HepG2 (cell line): ENCODE measurements around the gene CA10. TPM values are rescaled to one million over a fixed set of nuclear protein-coding genes. Genes with fewer than 3 reads are reported as not detected.

ENCODE experiments used
- ATAC-seq: fragments of 200-7000 bp; cut with Tn5 transposase; 3 replicates; pipeline ENCODE4 v1.9.1; 2020; ENCODE audit warnings: mild to moderate bottlenecking, moderate library complexity
- BruUV-seq: library from RNA; stranded (reverse); fragments of 400-500 nt; replicated peaks from 2 replicates; lab custom pipeline; 2021; lab: Mats Ljungman, UMichigan
- CTCF ChIA-PET: fragments of 300-600 bp; formaldehyde crosslinking; extraction: SDS; loops from one replicate; lab custom pipeline; 2021; ENCODE audit warnings: low total read pairs, inconsistent platforms, low intra/inter-chr PET ratio; lab: Yijun Ruan, JAX
- POLR2A ChIA-PET: fragments of 350-600 bp; sonication (Branson Sonifier 250); formaldehyde crosslinking; loops from one replicate; lab custom pipeline; 2020; ENCODE audit warnings: antibody characterized with exemption, inconsistent platforms; lab: Yijun Ruan, JAX
- DNase-seq: peaks from one replicate; pipeline ENCODE4 v3.0.0-alpha.2; 2015; ENCODE audit warnings: low spot score
- FAIRE-seq: peaks from 3 replicates; lab custom pipeline; 2011; peaks lifted over from hg19 to GRCh38; lab: Jason Lieb, UNC
- H2AFZ ChIP-seq: one replicate; pipeline ENCODE4 v1.6.1; 2011; ENCODE audit warnings: low read length, inconsistent platforms
- H3K27ac ChIP-seq: fragments of 300-600 bp; 3 replicates; pipeline ENCODE4 v1.8.0; 2011; ENCODE audit warnings: mixed run types, mild to moderate bottlenecking, mixed read lengths, low read length, inconsistent platforms; ENCODE audit not compliant: insufficient read depth; ENCODE audit errors: extremely low read length
- H3K27me3 ChIP-seq, 2 experiments: fragments of 200-600 bp in 1 of 2; 2 replicates in 1 of 2; 3 replicates in 1 of 2; pipeline versions ENCODE4 v1.6.0 to v1.8.0; 2011; ENCODE audit warnings: low read length in 2 of 2, mild to moderate bottlenecking in 2 of 2, moderate library complexity in 2 of 2, inconsistent platforms in 1 of 2; ENCODE audit not compliant: insufficient read depth in 2 of 2, control insufficient read depth in 1 of 2
- H3K36me3 ChIP-seq, 2 experiments: fragments of 200-600 bp in 1 of 2; replicated peaks in 1 of 2; 2 replicates in 1 of 2; 3 replicates in 1 of 2; pipeline versions ENCODE4 v1.5.1 to v1.8.0; 2011; ENCODE audit warnings: low read length in 2 of 2, inconsistent platforms in 1 of 2; ENCODE audit not compliant: insufficient read depth in 2 of 2, control insufficient read depth in 1 of 2
- H3K4me1 ChIP-seq: 2 replicates; pipeline ENCODE4 v1.5.1; 2012; ENCODE audit warnings: low read length, inconsistent platforms; ENCODE audit not compliant: insufficient read depth
- H3K4me2 ChIP-seq: 2 replicates; pipeline ENCODE4 v1.6.0; 2011; ENCODE audit warnings: low read depth, low read length, inconsistent platforms
- H3K4me3 ChIP-seq, 3 experiments: fragments of 200-600 bp in 1 of 3; sonication (generic), shearing (Covaris generic) in 1 of 3; replicated peaks in 1 of 3; 2 replicates each; pipeline ENCODE4 v1.5.1; 2011 to 2016; ENCODE audit warnings: low read length in 3 of 3, inconsistent platforms in 2 of 3, low read depth in 2 of 3, mild to moderate bottlenecking in 2 of 3, control low read depth in 1 of 3, mixed read lengths in 1 of 3; ENCODE audit not compliant: insufficient read depth in 1 of 3
- H3K79me2 ChIP-seq: one replicate; pipeline ENCODE4 v1.6.1; 2011; ENCODE audit warnings: low read length, inconsistent platforms; ENCODE audit not compliant: insufficient read depth
- H3K9ac ChIP-seq: 2 replicates; pipeline ENCODE4 v1.6.0; 2011; ENCODE audit warnings: mild to moderate bottlenecking, low read depth, low read length, inconsistent platforms; ENCODE audit not compliant: insufficient read depth
- H3K9me3 ChIP-seq: 2 replicates; pipeline ENCODE4 v1.5.1; 2012; ENCODE audit warnings: mild to moderate bottlenecking, low read length
- H4K20me1 ChIP-seq: 2 replicates; pipeline ENCODE4 v1.6.0; 2011; ENCODE audit warnings: inconsistent platforms, mild to moderate bottlenecking, low read length, moderate library complexity; ENCODE audit not compliant: insufficient read depth
- BCL6 ChIP-seq: IDR thresholded peaks from 2 replicates; pipeline ENCODE4 v1.6.1; 2016; ENCODE audit warnings: missing genetic modification reagents, missing compliant biosample characterization
- BORCS8-MEF2B ChIP-seq: sonication (generic); formaldehyde crosslinking; IDR thresholded peaks from 2 replicates; pipeline ENCODE4 v1.8.0; 2022; ENCODE audit warnings: mild to moderate bottlenecking, missing genetic modification reagents
- HOXA7 ChIP-seq: sonication (generic); formaldehyde crosslinking; IDR thresholded peaks from 2 replicates; pipeline ENCODE4 v1.8.1; 2022; ENCODE audit warnings: mild to moderate bottlenecking, missing genetic modification reagents, moderate library complexity
- KLF15 ChIP-seq: sonication (generic); formaldehyde crosslinking; IDR thresholded peaks from 2 replicates; pipeline ENCODE4 v1.8.1; 2023; ENCODE audit warnings: borderline replicate concordance, mild to moderate bottlenecking, inconsistent platforms, missing genetic modification reagents, mixed read lengths
- NBN ChIP-seq: fragments of 450-650 bp; conservative IDR thresholded peaks from 2 replicates; pipeline ENCODE4 v1.6.1; 2017
- NFYC ChIP-seq: IDR thresholded peaks from 2 replicates; pipeline ENCODE4 v1.6.1; 2016; ENCODE audit warnings: missing genetic modification reagents, missing compliant biosample characterization
- NRL ChIP-seq: sonication (generic); formaldehyde crosslinking; IDR thresholded peaks from 2 replicates; pipeline ENCODE4 v1.5.0; 2020; ENCODE audit warnings: missing genetic modification reagents, mild to moderate bottlenecking, moderate library complexity, borderline replicate concordance
- PHF21A ChIP-seq: sonication (generic); formaldehyde crosslinking; IDR thresholded peaks from 2 replicates; pipeline ENCODE4 v1.5.0; 2020; ENCODE audit warnings: mild to moderate bottlenecking, missing genetic modification reagents
- RAD21 ChIP-seq: fragments of 450-650 bp; formaldehyde crosslinking; IDR thresholded peaks from 2 replicates; pipeline ENCODE4 v1.5.0; 2020; ENCODE audit warnings: mild to moderate bottlenecking
- TCF12 ChIP-seq, 2 experiments: fragments of 450-650 bp in 1 of 2; sonication (generic) in 1 of 2; formaldehyde crosslinking in 1 of 2; IDR thresholded peaks; 2 replicates each; pipeline versions ENCODE4 v1.6.1 to v1.8.0; 2017 to 2022; ENCODE audit warnings: antibody characterized with exemption in 1 of 2, mild to moderate bottlenecking in 1 of 2, missing genetic modification reagents in 1 of 2, moderate library complexity in 1 of 2
- ZBTB38 ChIP-seq: sonication (generic); formaldehyde crosslinking; IDR thresholded peaks from 2 replicates; pipeline ENCODE4 v1.5.1; 2020; ENCODE audit warnings: mild to moderate bottlenecking, missing genetic modification reagents
- ZNF12 ChIP-seq: sonication (generic); formaldehyde crosslinking; IDR thresholded peaks from 2 replicates; pipeline ENCODE4 v1.5.0; 2020; ENCODE audit warnings: missing genetic modification reagents
- ZNF660 ChIP-seq: sonication (generic); formaldehyde crosslinking; IDR thresholded peaks from 2 replicates; pipeline ENCODE4 v1.5.1; 2020; ENCODE audit warnings: mild to moderate bottlenecking, low read depth, missing genetic modification reagents, borderline replicate concordance
- in situ Hi-C: cut with HindIII; loops from 2 replicates; pipeline ENCODE4 v1.10.0; 2017; ENCODE audit warnings: low pct_unique_long_range_greater_than_20kb; ENCODE audit not compliant: extremely low pct_ligation_motif_present
- intact Hi-C: fragments of 100-400 bp; cut with micrococcal nuclease; formaldehyde crosslinking; loops from one replicate; pipeline ENCODE4 v1.10.0; 2022; ENCODE audit not compliant: unreplicated experiment
- polyA plus RNA-seq, 8 experiments: library from polyadenylated mRNA; depleted of rRNA in 3 of 8; stranded (reverse) in 7 of 8; unstranded in 1 of 8; fragments of >200 nt; fragmentation: Illumina TruSeq in 4 of 8; extraction: Trizol in 4 of 8; gene quantifications; 2 replicates each; pipeline versions ENCODE4 v1.2.1 to v1.2.3, GENCODE V29; 2011 to 2016; ENCODE audit warnings: low read depth in 4 of 8, missing spikeins in 1 of 8, mixed read lengths in 1 of 8; ENCODE audit not compliant: insufficient read depth in 1 of 8
- total RNA-seq, 5 experiments: library from RNA; depleted of rRNA; stranded (reverse); fragments of >200 nt; fragmentation: Illumina TruSeq; extraction: Trizol; gene quantifications; 2 replicates each; pipeline ENCODE4 v1.2.3, GENCODE V29; 2016; ENCODE audit warnings: low read depth in 1 of 5
- TF ChIP-seq, protein P1 (sequence below): sonication (generic); formaldehyde crosslinking; IDR thresholded peaks from 2 replicates; pipeline ENCODE4 v1.4.0; 2020; ENCODE audit warnings: missing genetic modification reagents, mild to moderate bottlenecking, borderline replicate concordance
- TF ChIP-seq, protein P2 (sequence below): sonication (generic); formaldehyde crosslinking; IDR thresholded peaks from 2 replicates; pipeline ENCODE4 v1.8.1; 2023; ENCODE audit warnings: mild to moderate bottlenecking, missing genetic modification reagents
- TF ChIP-seq, protein P3 (sequence below): IDR thresholded peaks from 2 replicates; pipeline ENCODE4 v1.6.1; 2016; ENCODE audit warnings: missing genetic modification reagents, missing compliant biosample characterization
- TF ChIP-seq, protein P4 (sequence below): sonication (generic); formaldehyde crosslinking; IDR thresholded peaks from 2 replicates; pipeline ENCODE4 v1.4.0; 2020; ENCODE audit warnings: missing genetic modification reagents
- TF ChIP-seq, protein P5 (sequence below): IDR thresholded peaks from 2 replicates; pipeline ENCODE4 v1.6.1; 2016

Gene CA10
- total and polyA plus RNA-seq, 2 of the 13 experiments (the other 11 are each of a cell fraction or from before 2014, with no cell fraction given), result not detected

DNA sequence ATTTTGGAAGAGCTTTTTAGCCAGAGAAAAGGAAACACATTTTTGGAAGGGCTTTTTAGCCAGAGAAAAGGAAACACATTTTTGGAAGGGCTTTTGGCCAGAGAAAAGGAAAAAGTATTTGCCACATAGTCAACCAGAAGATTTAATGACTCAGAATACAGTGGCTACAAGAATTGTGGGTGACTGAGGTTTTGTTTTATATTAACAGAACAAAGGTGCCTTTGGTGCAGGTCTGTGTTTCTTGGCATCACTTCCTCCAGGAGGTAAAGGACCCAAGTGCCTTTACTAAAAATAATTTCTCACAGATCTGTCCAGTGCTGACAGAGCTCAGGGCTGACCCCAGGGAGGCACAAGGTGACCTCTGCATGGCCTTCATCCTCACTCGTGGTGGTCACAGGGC is 363.1 kb downstream of the CA10 start (continued):
- TF ChIP-seq, protein P1, sequence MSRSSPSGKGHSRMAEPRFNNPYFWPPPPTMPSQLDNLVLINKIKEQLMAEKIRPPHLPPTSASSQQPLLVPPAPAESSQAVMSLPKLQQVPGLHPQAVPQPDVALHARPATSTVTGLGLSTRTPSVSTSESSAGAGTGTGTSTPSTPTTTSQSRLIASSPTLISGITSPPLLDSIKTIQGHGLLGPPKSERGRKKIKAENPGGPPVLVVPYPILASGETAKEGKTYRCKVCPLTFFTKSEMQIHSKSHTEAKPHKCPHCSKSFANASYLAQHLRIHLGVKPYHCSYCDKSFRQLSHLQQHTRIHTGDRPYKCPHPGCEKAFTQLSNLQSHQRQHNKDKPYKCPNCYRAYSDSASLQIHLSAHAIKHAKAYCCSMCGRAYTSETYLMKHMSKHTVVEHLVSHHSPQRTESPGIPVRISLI, result no peak
- TF ChIP-seq, protein P2, sequence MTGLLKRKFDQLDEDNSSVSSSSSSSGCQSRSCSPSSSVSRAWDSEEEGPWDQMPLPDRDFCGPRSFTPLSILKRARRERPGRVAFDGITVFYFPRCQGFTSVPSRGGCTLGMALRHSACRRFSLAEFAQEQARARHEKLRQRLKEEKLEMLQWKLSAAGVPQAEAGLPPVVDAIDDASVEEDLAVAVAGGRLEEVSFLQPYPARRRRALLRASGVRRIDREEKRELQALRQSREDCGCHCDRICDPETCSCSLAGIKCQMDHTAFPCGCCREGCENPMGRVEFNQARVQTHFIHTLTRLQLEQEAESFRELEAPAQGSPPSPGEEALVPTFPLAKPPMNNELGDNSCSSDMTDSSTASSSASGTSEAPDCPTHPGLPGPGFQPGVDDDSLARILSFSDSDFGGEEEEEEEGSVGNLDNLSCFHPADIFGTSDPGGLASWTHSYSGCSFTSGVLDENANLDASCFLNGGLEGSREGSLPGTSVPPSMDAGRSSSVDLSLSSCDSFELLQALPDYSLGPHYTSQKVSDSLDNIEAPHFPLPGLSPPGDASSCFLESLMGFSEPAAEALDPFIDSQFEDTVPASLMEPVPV (CRISPR knock-in tag), result no peak
- TF ChIP-seq NBN, result no peak
- TF ChIP-seq, protein P3, sequence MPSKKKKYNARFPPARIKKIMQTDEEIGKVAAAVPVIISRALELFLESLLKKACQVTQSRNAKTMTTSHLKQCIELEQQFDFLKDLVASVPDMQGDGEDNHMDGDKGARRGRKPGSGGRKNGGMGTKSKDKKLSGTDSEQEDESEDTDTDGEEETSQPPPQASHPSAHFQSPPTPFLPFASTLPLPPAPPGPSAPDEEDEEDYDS (CRISPR knock-in tag), result no peak

DNA sequence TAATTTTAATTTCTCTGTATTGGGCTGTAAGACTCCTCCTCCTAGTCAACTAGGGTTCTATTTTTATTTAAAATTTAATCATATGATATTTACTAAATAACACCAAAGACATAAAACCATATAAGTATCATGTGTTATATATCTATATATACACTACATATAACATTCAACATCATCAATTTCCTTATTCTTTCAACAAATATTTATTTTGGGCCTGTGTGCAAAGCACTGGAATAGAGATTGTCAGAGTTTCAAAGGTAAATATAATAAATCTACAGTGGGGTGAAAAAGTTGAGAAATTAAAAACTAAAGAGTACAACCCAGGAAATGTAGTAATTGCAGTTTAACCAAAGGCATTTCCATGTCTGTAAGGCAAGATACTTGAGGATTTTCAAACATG is 364.0 kb downstream of the CA10 start:
- Histone ChIP-seq H3K9ac (no peak overlapping the region), H3K9me3 (no peaks in the 10 kb centered on the region), H3K27ac (no peak overlapping the region), H3K4me3 (no peak overlapping the region), H3K4me2 (no peak overlapping the region), H2AFZ (no peak overlapping the region), H3K36me3 (no peaks in the 10 kb centered on the region), H3K79me2 (no peaks in the 10 kb centered on the region), H4K20me1 (no peaks in the 10 kb centered on the region), H3K4me1 (no peaks in the 10 kb centered on the region), H3K27me3 (no peaks in the 10 kb centered on the region)
- FAIRE-seq (no peak), DNase-seq (no peak), ATAC-seq (no peak)
- in situ Hi-C loops (no loop called here), intact Hi-C loops (no loop called here)
- CTCF ChIA-PET, result no interaction called here
- no TSS peak for BruUV-seq
- POLR2A ChIA-PET, result no interaction called here
- TF ChIP-seq RAD21 (CRISPR knock-in tag) (no peak), BORCS8-MEF2B (CRISPR knock-in tag) (no peak), TCF12 (IDR thresholded peaks at IDR 0.05) (no peak), TCF12 (CRISPR knock-in tag; IDR thresholded peaks at IDR 0.05) (no peak), NRL (no peak), BCL6 (CRISPR knock-in tag) (no peak), HOXA7 (CRISPR knock-in tag) (no peak), ZBTB38 (CRISPR knock-in tag) (no peak), KLF15 (CRISPR knock-in tag) (no peak), ZNF660 (CRISPR knock-in tag) (no peak), PHF21A (CRISPR knock-in tag) (no peak), ZNF12 (CRISPR knock-in tag) (no peak), NFYC (no peak)
- TF ChIP-seq, protein P4, sequence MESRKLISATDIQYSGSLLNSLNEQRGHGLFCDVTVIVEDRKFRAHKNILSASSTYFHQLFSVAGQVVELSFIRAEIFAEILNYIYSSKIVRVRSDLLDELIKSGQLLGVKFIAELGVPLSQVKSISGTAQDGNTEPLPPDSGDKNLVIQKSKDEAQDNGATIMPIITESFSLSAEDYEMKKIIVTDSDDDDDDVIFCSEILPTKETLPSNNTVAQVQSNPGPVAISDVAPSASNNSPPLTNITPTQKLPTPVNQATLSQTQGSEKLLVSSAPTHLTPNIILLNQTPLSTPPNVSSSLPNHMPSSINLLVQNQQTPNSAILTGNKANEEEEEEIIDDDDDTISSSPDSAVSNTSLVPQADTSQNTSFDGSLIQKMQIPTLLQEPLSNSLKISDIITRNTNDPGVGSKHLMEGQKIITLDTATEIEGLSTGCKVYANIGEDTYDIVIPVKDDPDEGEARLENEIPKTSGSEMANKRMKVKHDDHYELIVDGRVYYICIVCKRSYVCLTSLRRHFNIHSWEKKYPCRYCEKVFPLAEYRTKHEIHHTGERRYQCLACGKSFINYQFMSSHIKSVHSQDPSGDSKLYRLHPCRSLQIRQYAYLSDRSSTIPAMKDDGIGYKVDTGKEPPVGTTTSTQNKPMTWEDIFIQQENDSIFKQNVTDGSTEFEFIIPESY, result no peak
- TF ChIP-seq, protein P5, sequence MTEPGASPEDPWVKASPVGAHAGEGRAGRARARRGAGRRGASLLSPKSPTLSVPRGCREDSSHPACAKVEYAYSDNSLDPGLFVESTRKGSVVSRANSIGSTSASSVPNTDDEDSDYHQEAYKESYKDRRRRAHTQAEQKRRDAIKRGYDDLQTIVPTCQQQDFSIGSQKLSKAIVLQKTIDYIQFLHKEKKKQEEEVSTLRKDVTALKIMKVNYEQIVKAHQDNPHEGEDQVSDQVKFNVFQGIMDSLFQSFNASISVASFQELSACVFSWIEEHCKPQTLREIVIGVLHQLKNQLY (CRISPR knock-in tag), result no peak
